ENCODE data around the gene QRICH1. TPM values are rescaled to one million over a fixed set of nuclear protein-coding genes. Genes with fewer than 3 reads are reported as not detected.

QRICH1 gene
- total and polyA plus RNA-seq, 2 of the 4 experiments (the other 2 are of a cell fraction): 62.7 to 77.3 TPM

DNA sequence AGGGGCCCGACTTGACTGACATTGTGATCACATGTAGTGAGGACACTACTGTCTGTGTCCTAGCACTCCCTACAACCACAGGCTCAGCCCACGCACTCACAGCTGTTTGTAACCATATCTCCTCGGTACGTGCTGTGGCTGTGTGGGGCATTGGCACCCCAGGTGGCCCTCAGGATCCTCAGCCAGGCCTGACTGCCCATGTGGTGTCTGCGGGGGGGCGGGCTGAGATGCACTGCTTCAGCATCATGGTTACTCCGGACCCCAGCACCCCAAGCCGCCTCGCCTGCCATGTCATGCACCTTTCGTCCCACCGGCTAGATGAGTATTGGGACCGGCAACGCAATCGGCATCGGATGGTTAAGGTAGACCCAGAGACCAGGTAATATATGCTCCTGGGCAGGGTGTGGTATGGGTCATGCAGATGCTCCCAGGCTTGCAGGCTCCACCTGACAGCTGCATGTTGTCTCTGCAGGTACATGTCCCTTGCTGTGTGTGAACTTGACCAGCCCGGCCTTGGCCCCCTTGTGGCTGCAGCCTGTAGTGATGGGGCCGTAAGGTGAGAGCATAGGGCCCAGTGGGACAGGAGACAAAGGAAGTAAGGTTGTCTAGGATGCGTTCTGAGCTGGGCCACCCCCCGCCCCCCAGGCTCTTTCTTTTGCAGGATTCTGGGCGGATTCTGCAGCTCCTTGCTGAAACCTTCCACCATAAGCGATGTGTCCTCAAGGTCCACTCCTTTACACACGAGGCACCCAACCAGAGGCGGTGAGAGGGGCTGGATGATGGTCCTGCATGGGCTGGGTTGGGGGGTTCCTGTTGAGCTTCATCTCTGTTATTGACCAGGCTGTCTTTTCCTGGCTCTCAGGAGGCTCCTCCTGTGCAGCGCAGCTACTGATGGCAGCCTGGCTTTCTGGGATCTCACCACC lies 79.9 kb downstream of the QRICH1 start:
- peaks cover 9% of the 10 kb centered on the region for H3K4me1 ChIP-seq (ENCODE audit: control insufficient read depth, insufficient read depth, low read length)
- no peak overlapping the region for H3K4me2 ChIP-seq (ENCODE audit: low read depth, low read length)
- no peak overlapping the region for H3K4ac ChIP-seq (ENCODE audit: low read depth, low read length)
- H2BK5ac ChIP-seq (ENCODE audit: low read depth, low read length, poor library complexity, severe bottlenecking): no peak overlapping the region
- in situ Hi-C loops (cut with MboI; ENCODE audit: low sequenced_read_pairs): no loop called here
- POLR2A ChIA-PET (ENCODE audit: unreplicated experiment): no interaction called here
- H3K79me1 ChIP-seq (ENCODE audit: low read depth in 1 of 2, low read length in 2 of 2): peaks cover 12 to 83% of the 10 kb centered on the region in 2 experiments; a peak in 3 of 4 replicates
- H3K18ac ChIP-seq (ENCODE audit: low read depth, low read length): no peak overlapping the region
- no peak overlapping the region for H4K91ac ChIP-seq (ENCODE audit: insufficient read depth, low read depth, low read length)
- H3K27ac ChIP-seq (ENCODE audit: insufficient read depth, low read length): no peak overlapping the region
- H3K36me3 ChIP-seq (ENCODE audit: control insufficient read depth, insufficient read depth, low read length): peaks cover 53% of the 10 kb centered on the region
- H3K9ac ChIP-seq (ENCODE audit: low read depth, low read length): no peak overlapping the region
- H4K8ac ChIP-seq (ENCODE audit: low read depth in 2 of 2, low read length in 2 of 2): no peak overlapping the region
- intact Hi-C loops (cut with micrococcal nuclease): no loop called here
- ATAC-seq (ENCODE audit: low read depth): no peak
- WGBS, 2 experiments (ENCODE audit: extremely low coverage in 2 of 2, insufficient read length in 1 of 2): 97% methylated on average over 11 of the region's 24 CpGs; no CpG with 5 or more reads in 1 of the 2 experiments
- H2AFZ ChIP-seq (replicated peaks; ENCODE audit: low read length, poor library complexity): peak overlapping the region; percentile 49
- H2BK20ac ChIP-seq (ENCODE audit: low read depth, low read length): no peak overlapping the region
- DNase-seq: no peak
- CTCF ChIA-PET: interaction anchor here (0.5 kb wide), 1 partner anchor 361 kb away, joined by 6 read pairs; no protein-coding TSS in a partner anchor
- H2BK120ac ChIP-seq (ENCODE audit: low read depth, low read length): no peak overlapping the region
- H3K4me3 ChIP-seq (ENCODE audit: insufficient read depth, low read depth, low read length): no peak overlapping the region
- peak overlapping the region; percentile 45 for H2AK9ac ChIP-seq (replicated peaks; ENCODE audit: low read depth, low read length, poor library complexity)
- H3K27me3 ChIP-seq (ENCODE audit: control insufficient read depth, insufficient read depth, low read length): no peaks in the 10 kb centered on the region
- no peak overlapping the region for H4K5ac ChIP-seq (ENCODE audit: low read depth, low read length)
- BruUV-seq (replicated peaks): no TSS peak
- TF ChIP-seq SMC3 (IDR thresholded peaks at IDR 0.05; ENCODE audit: low read depth, low read length): peak; percentile 49
- TF ChIP-seq MAZ (IDR thresholded peaks at IDR 0.05; ENCODE audit: borderline replicate concordance, low read depth, low read length): no peak
- peak; percentile 47 for TF ChIP-seq CTCF (conservative IDR thresholded peaks at IDR 0.05; ENCODE audit: low read depth, low read length)
- peak; percentile 48 for TF ChIP-seq RAD21 (IDR thresholded peaks at IDR 0.05; ENCODE audit: low read length)
- H3K14ac ChIP-seq (replicated peaks; ENCODE audit: low read depth, low read length): no peak overlapping the region
- no peak overlapping the region for H3K56ac ChIP-seq (ENCODE audit: extremely low read depth, insufficient read depth, low read length)
- peaks cover 48% of the 10 kb centered on the region for H4K20me1 ChIP-seq (ENCODE audit: insufficient read depth, low read length)
- no peaks in the 10 kb centered on the region for H3K9me3 ChIP-seq (ENCODE audit: control insufficient read depth, insufficient read depth, low read length)
- H3K23ac ChIP-seq (ENCODE audit: low read depth, low read length): no peak overlapping the region
- no peak overlapping the region for H2BK15ac ChIP-seq (ENCODE audit: low read depth, low read length)
- peaks cover 14% of the 10 kb centered on the region for H3K9me1 ChIP-seq (ENCODE audit: insufficient read depth, low read length)
- dilution Hi-C loops (cut with HindIII; ENCODE audit: low sequenced_read_pairs, unreplicated experiment): no loop called here
- no peak overlapping the region for H2AK5ac ChIP-seq (ENCODE audit: low read depth, low read length)
